SK-N-SH (cell line): ENCODE data around the gene SMKR1. TPM values are rescaled to one million over a fixed set of nuclear protein-coding genes. Genes with fewer than 3 reads are reported as not detected.
"Not testable (repeated sequence)": the region's sequence is repeated elsewhere in the genome, so short reads cannot be mapped to it uniquely, and the experiment has no call there.

Experiments used
- CTCF ChIA-PET: fragments of 300-600, 350-600 bp; formaldehyde crosslinking; extraction: SDS; loops from one replicate; lab custom pipeline; 2021; lab: Yijun Ruan, JAX
- POLR2A ChIA-PET: fragments of 350-600 bp; sonication (Branson Sonifier 250); formaldehyde crosslinking; extraction: SDS; loops from one replicate; lab custom pipeline; 2020; ENCODE audit warnings: antibody characterized with exemption, inconsistent platforms; lab: Yijun Ruan, JAX
- DNase-seq: peaks from one replicate; pipeline ENCODE4 v3.0.0; 2012
- H2AFZ ChIP-seq: fragments of 200-600 bp; sonication (generic); 2 replicates; pipeline ENCODE4 v1.8.1; 2016; ENCODE audit warnings: antibody characterized with exemption, mild to moderate bottlenecking, low read depth
- H3F3A ChIP-seq: fragments of 200-600 bp; sonication (generic); replicated peaks from 2 replicates; pipeline ENCODE3; 2016; ENCODE audit warnings: antibody characterized with exemption, mild to moderate bottlenecking; ENCODE audit not compliant: insufficient read depth
- H3K27ac ChIP-seq, 2 experiments: fragments of 200-500 bp in 1 of 2; fragments of 200-600 bp in 1 of 2; sonication (Bioruptor generic) in 1 of 2; sonication (generic), shearing (Covaris generic) in 1 of 2; 2 replicates each; pipeline versions ENCODE4 v1.5.1 to v1.6.1; 2014 to 2016; ENCODE audit warnings: low read depth in 2 of 2, inconsistent platforms in 1 of 2, low read length in 1 of 2, mild to moderate bottlenecking in 1 of 2, mixed read lengths in 1 of 2
- H3K27me3 ChIP-seq: fragments of 200-600 bp; sonication (generic), shearing (Covaris generic); 2 replicates; pipeline ENCODE4 v1.6.1; 2016; ENCODE audit warnings: mixed run types; ENCODE audit not compliant: insufficient read depth
- H3K36me3 ChIP-seq, 2 experiments: fragments of 200-500 bp in 1 of 2; fragments of 200-600 bp in 1 of 2; sonication (Bioruptor generic) in 1 of 2; sonication (generic) in 1 of 2; replicated peaks in 1 of 2; 2 replicates each; pipeline versions ENCODE3 to v1.5.1; 2014 to 2016; ENCODE audit warnings: low read length in 1 of 2, mild to moderate bottlenecking in 1 of 2; ENCODE audit not compliant: insufficient read depth in 2 of 2, control insufficient read depth in 1 of 2
- H3K4me1 ChIP-seq, 2 experiments: fragments of 200-500 bp in 1 of 2; fragments of 200-600 bp in 1 of 2; sonication (Bioruptor generic) in 1 of 2; sonication (generic), shearing (Covaris generic) in 1 of 2; 2 replicates each; pipeline versions ENCODE4 v1.5.1 to v1.6.1; 2014 to 2016; ENCODE audit warnings: low read depth in 1 of 2, low read length in 1 of 2, mixed run types in 1 of 2; ENCODE audit not compliant: insufficient read depth in 2 of 2, control insufficient read depth in 1 of 2
- H3K4me2 ChIP-seq: fragments of 200-600 bp; sonication (generic), shearing (Covaris generic); 2 replicates; pipeline ENCODE4 v1.6.1; 2017; ENCODE audit warnings: mixed run types
- H3K4me3 ChIP-seq, 2 experiments: fragments of 200-500 bp in 1 of 2; fragments of 200-600 bp in 1 of 2; sonication (Bioruptor generic) in 1 of 2; sonication (generic), shearing (Covaris generic) in 1 of 2; 2 replicates each; pipeline versions ENCODE4 v1.5.1 to v1.8.1; 2014 to 2016; ENCODE audit warnings: low read depth in 2 of 2, inconsistent platforms in 1 of 2, low read length in 1 of 2, mild to moderate bottlenecking in 1 of 2, mixed read lengths in 1 of 2, moderate library complexity in 1 of 2
- H3K79me2 ChIP-seq: fragments of 200-600 bp; sonication (generic); 2 replicates; pipeline ENCODE4 v1.8.1; 2017; ENCODE audit warnings: mild to moderate bottlenecking; ENCODE audit not compliant: insufficient read depth
- H3K9ac ChIP-seq: fragments of 200-600 bp; sonication (generic); 2 replicates; pipeline ENCODE4 v1.6.1; 2017; ENCODE audit warnings: mixed run types
- H3K9me2 ChIP-seq: fragments of 200-600 bp; sonication (generic); 2 replicates; pipeline ENCODE4 v1.6.1; 2017; ENCODE audit warnings: mixed run types
- H3K9me3 ChIP-seq: fragments of 200-600 bp; sonication (generic); 2 replicates; pipeline ENCODE4 v1.6.1; 2017; ENCODE audit warnings: mixed run types, mild to moderate bottlenecking, moderate library complexity
- H4K20me1 ChIP-seq: fragments of 200-600 bp; sonication (generic); 2 replicates; pipeline ENCODE4 v1.6.1; 2017; ENCODE audit warnings: mild to moderate bottlenecking, mixed run types; ENCODE audit not compliant: insufficient read depth
- CHD2 ChIP-seq: fragments of 150-350 bp; IDR thresholded peaks from 2 replicates; pipeline ENCODE4 v1.6.1; 2018; ENCODE audit warnings: low read length; ENCODE audit not compliant: partially characterized antibody
- EZH2phosphoT487 ChIP-seq: fragments of 200-600 bp; sonication (generic); IDR thresholded peaks from 2 replicates; pipeline ENCODE4 v1.6.1; 2017; ENCODE audit warnings: low read depth, mixed run types, mild to moderate bottlenecking, antibody characterized with exemption, moderate library complexity, borderline replicate concordance
- FOSL2 ChIP-seq: IDR thresholded peaks from 2 replicates; pipeline ENCODE4 v1.4.0; 2012; ENCODE audit warnings: low read depth, mild to moderate bottlenecking, moderate library complexity, borderline replicate concordance
- FOXJ3 ChIP-seq: sonication (generic); formaldehyde crosslinking; IDR thresholded peaks from 2 replicates; pipeline ENCODE4 v1.5.1; 2020; ENCODE audit warnings: mild to moderate bottlenecking, missing genetic modification reagents
- FOXM1 ChIP-seq: IDR thresholded peaks from 2 replicates; pipeline ENCODE4 v1.4.0; 2012; ENCODE audit warnings: low read depth, mild to moderate bottlenecking
- GATA2 ChIP-seq: sonication (generic); formaldehyde crosslinking; IDR thresholded peaks from 2 replicates; pipeline ENCODE4 v1.5.0; 2020; ENCODE audit warnings: mild to moderate bottlenecking, missing genetic modification reagents
- IRF3 ChIP-seq: fragments of 150-350 bp; IDR thresholded peaks from 2 replicates; pipeline ENCODE4 v1.6.1; 2016; ENCODE audit warnings: mild to moderate bottlenecking, low read depth, low read length
- MAX ChIP-seq: IDR thresholded peaks from 2 replicates; pipeline ENCODE4 v1.4.0; 2012; ENCODE audit warnings: low read depth
- MEF2A ChIP-seq: IDR thresholded peaks from 2 replicates; pipeline ENCODE4 v1.4.0; 2012; ENCODE audit warnings: low read depth, borderline replicate concordance
- MXI1 ChIP-seq: IDR thresholded peaks from 2 replicates; pipeline ENCODE4 v1.6.1; 2012; ENCODE audit warnings: mild to moderate bottlenecking, low read depth, low read length, improper control_type of control experiment
- NFIC ChIP-seq: IDR thresholded peaks from 2 replicates; pipeline ENCODE4 v1.4.0; 2012; ENCODE audit warnings: borderline replicate concordance
- RAD21 ChIP-seq: IDR thresholded peaks from 2 replicates; pipeline ENCODE4 v1.6.1; 2012; ENCODE audit warnings: mild to moderate bottlenecking, low read length
- RXRA ChIP-seq: IDR thresholded peaks from 2 replicates; pipeline ENCODE4 v1.4.0; 2012; ENCODE audit warnings: low read depth, mild to moderate bottlenecking, borderline replicate concordance
- SIN3A ChIP-seq: IDR thresholded peaks from 2 replicates; pipeline ENCODE4 v1.6.1; 2012; ENCODE audit warnings: low read depth, mild to moderate bottlenecking, low read length, moderate library complexity, borderline replicate concordance
- WGBS: methylation state at CpG from one replicate; pipeline ENCODE4 v1.1.6; 2017; ENCODE audit warnings: low lambda C conversion rate; 5-methylcytosine and 5-hydroxymethylcytosine counted together
- polyA plus RNA-seq, 3 experiments: library from polyadenylated mRNA; depleted of rRNA; stranded (reverse); fragments of >200 nt; gene quantifications; 2 replicates each; pipeline ENCODE4 v1.2.3, GENCODE V29; 2012
- TF ChIP-seq, protein P1 (sequence below): IDR thresholded peaks from 2 replicates; pipeline ENCODE4 v1.6.1; 2012; ENCODE audit warnings: mild to moderate bottlenecking, low read depth, low read length, moderate library complexity

The SMKR1 gene
- polyA plus RNA-seq, 1 of the 3 experiments (the other 2 are of a cell fraction), result 8.1 TPM

DNA sequence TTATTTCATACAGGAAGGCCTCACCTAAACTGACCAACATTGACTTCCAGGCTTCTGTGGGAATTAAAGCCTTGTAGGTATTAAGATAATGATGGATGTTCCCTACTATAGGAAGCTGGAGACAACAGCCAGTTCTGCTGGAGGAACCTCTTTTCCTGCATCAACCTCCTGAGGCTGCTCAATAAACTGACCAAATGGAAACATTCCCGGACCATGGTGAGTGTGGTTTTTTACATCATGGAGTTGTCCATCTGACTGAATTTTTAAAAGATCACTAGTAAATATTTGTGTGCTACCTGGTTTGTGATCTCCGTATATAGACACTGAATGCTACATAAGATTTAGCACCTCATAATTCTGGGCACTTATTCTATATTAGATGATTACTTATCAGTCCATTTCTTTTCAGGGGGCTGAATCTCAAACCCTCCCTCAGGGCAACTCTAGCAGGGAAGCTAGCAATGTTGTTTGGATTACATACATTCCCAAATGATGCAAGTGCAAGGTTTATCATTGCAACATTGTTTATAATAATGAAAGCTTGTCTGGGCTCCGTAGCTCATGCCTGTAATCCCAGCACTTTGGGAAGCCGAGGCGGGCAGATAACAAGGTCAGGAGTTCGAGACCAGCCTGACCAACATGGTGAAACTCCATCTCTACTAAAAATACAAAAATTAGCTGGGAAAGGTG is 21.5 kb upstream of the SMKR1 start:
- CTCF ChIA-PET, result interaction anchor here (0.8 to 7.0 kb wide), 11 partner anchors 10 to 270 kb away, joined by 3 to 32 read pairs (median 3); no protein-coding TSS in a partner anchor
- no peaks in the 10 kb centered on the region for H3F3A ChIP-seq

GRCh38 chr7:129481376-129481775 is 21.0 kb upstream of the SMKR1 start:
- H3K4me3 ChIP-seq, H3K4me2 ChIP-seq, H3K79me2 ChIP-seq, POLR2A ChIA-PET, H3K9me2 ChIP-seq, H3F3A ChIP-seq, H3K27me3 ChIP-seq, H3K27ac ChIP-seq, H2AFZ ChIP-seq, H3K36me3 ChIP-seq, H3K4me1 ChIP-seq, H3K9me3 ChIP-seq, H4K20me1 ChIP-seq, DNase-seq, H3K9ac ChIP-seq: not testable (repeated sequence)
- 95% methylated on average over 6 of the region's 6 CpGs for WGBS
- CTCF ChIA-PET, result interaction anchor here (0.8 to 7.0 kb wide), 7 partner anchors 10 to 263 kb away, joined by 3 to 32 read pairs (median 7); no protein-coding TSS in a partner anchor

More for the DNA sequence above, 21.5 kb upstream of the SMKR1 start:
- no peaks in the 10 kb centered on the region for H3K9me3 ChIP-seq
- H3K27me3 ChIP-seq, result no peaks in the 10 kb centered on the region
- POLR2A ChIA-PET, result no interaction called here
- 95% methylated on average over 6 of the region's 6 CpGs for WGBS
- H3K4me3 ChIP-seq, result no peak overlapping the region
- H3K9me2 ChIP-seq, result no peaks in the 10 kb centered on the region
- H2AFZ ChIP-seq, result no peak overlapping the region
- H3K4me1 ChIP-seq, result no peaks in the 10 kb centered on the region
- DNase-seq, result no peak
- TF ChIP-seq IRF3 (no peak), EZH2phosphoT487 (no peak), RAD21 (no peak), MAX (no peak), FOXJ3 (no peak)
- H3K79me2 ChIP-seq, result no peaks in the 10 kb centered on the region
- H4K20me1 ChIP-seq, result no peaks in the 10 kb centered on the region
- no peak overlapping the region for H3K4me2 ChIP-seq
- H3K9ac ChIP-seq, result no peak overlapping the region
- peaks cover 0 to 3% of the 10 kb centered on the region in 2 experiments for H3K36me3 ChIP-seq
- no peak overlapping the region for H3K27ac ChIP-seq

DNA sequence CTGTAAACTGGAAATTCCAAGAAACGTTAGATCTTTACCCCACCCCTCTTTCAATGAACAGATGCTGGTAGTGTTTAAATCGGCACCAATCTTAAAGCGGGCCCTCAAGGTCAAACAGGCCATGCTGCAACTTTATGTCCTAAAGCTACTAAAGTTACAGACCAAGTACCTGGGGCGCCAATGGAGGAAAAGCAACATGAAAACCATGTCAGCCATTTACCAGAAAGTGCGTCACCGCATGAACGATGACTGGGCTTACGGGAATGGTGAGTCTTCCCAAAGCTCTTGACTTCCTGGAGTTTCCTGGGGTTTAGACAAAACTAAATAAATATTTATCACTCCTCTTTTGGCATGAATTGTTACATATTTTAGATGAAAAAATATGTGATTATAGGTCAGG is 19.6 kb upstream of the SMKR1 start:
- CTCF ChIA-PET, result interaction anchor here (0.8 to 7.0 kb wide), 8 partner anchors 9 to 264 kb away, joined by 3 to 32 read pairs (median 7); partner anchors contain the start of gene STRIP2
- H3K9me2 ChIP-seq, result no peaks in the 10 kb centered on the region
- no peak overlapping the region for H3K27ac ChIP-seq
- TF ChIP-seq FOXM1, result no peak
- no peak for TF ChIP-seq MAX
- TF ChIP-seq MXI1, result no peak
- TF ChIP-seq NFIC, result no peak
- no peak for TF ChIP-seq RXRA
- TF ChIP-seq MEF2A, result no peak
- TF ChIP-seq, protein P1, sequence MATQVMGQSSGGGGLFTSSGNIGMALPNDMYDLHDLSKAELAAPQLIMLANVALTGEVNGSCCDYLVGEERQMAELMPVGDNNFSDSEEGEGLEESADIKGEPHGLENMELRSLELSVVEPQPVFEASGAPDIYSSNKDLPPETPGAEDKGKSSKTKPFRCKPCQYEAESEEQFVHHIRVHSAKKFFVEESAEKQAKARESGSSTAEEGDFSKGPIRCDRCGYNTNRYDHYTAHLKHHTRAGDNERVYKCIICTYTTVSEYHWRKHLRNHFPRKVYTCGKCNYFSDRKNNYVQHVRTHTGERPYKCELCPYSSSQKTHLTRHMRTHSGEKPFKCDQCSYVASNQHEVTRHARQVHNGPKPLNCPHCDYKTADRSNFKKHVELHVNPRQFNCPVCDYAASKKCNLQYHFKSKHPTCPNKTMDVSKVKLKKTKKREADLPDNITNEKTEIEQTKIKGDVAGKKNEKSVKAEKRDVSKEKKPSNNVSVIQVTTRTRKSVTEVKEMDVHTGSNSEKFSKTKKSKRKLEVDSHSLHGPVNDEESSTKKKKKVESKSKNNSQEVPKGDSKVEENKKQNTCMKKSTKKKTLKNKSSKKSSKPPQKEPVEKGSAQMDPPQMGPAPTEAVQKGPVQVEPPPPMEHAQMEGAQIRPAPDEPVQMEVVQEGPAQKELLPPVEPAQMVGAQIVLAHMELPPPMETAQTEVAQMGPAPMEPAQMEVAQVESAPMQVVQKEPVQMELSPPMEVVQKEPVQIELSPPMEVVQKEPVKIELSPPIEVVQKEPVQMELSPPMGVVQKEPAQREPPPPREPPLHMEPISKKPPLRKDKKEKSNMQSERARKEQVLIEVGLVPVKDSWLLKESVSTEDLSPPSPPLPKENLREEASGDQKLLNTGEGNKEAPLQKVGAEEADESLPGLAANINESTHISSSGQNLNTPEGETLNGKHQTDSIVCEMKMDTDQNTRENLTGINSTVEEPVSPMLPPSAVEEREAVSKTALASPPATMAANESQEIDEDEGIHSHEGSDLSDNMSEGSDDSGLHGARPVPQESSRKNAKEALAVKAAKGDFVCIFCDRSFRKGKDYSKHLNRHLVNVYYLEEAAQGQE, result no peak
- TF ChIP-seq CHD2, result no peak
- no peak for TF ChIP-seq GATA2 (CRISPR knock-in tag)
- no peak for TF ChIP-seq FOSL2
- TF ChIP-seq SIN3A, result no peak

More for the DNA sequence above, 19.6 kb upstream of the SMKR1 start:
- POLR2A ChIA-PET, result no interaction called here
- no peak overlapping the region for H3K9ac ChIP-seq
- no peaks in the 10 kb centered on the region for H3K9me3 ChIP-seq
- no peaks in the 10 kb centered on the region for H3K27me3 ChIP-seq
- peaks cover 0 to 3% of the 10 kb centered on the region in 2 experiments for H3K36me3 ChIP-seq
- no peak overlapping the region for H3K4me2 ChIP-seq
- H3K79me2 ChIP-seq, result no peaks in the 10 kb centered on the region
- H3F3A ChIP-seq, result no peaks in the 10 kb centered on the region
- WGBS, result 93% methylated on average over 8 of the region's 8 CpGs
- no peak overlapping the region for H3K4me3 ChIP-seq
- H2AFZ ChIP-seq, result no peak overlapping the region
- no peaks in the 10 kb centered on the region for H4K20me1 ChIP-seq
- DNase-seq, result no peak
- no peaks in the 10 kb centered on the region for H3K4me1 ChIP-seq
